WTC11 (cell line): ENCODE data around the gene MINDY4B. TPM values are rescaled to one million over a fixed set of nuclear protein-coding genes. Genes with fewer than 3 reads are reported as not detected.

Experiments used
- ATAC-seq: fragments of 200-7000 bp; cut with Tn5 transposase; 2 replicates; pipeline ENCODE4 v1.10.0; 2021; ENCODE audit warnings: mild to moderate bottlenecking, moderate library complexity
- CTCF ChIA-PET: fragments of 300-600 bp; sonication (Branson Sonifier 250); formaldehyde crosslinking; loops from one replicate; lab custom pipeline; 2021; ENCODE audit warnings: antibody characterized with exemption; lab: Charles Lee
- POLR2A ChIA-PET: fragments of 350-600 bp; sonication (Branson Sonifier 250); formaldehyde crosslinking; loops from one replicate; lab custom pipeline; 2021; ENCODE audit warnings: antibody characterized with exemption; lab: Charles Lee
- DNase-seq: peaks from one replicate; pipeline ENCODE4 v3.0.0; 2021; ENCODE audit warnings: low spot score
- H3K27ac Mint-ChIP-seq: 2 replicates; pipeline ENCODE4 v1.8.0; 2021; ENCODE audit warnings: mixed read lengths
- H3K27me3 Mint-ChIP-seq: 2 replicates; pipeline ENCODE4 v1.8.0; 2021; ENCODE audit warnings: low read depth, mild to moderate bottlenecking, moderate library complexity, mixed read lengths
- H3K36me3 Mint-ChIP-seq: 2 replicates; pipeline ENCODE4 v1.8.0; 2021; ENCODE audit warnings: mixed read lengths
- H3K4me1 Mint-ChIP-seq: 2 replicates; pipeline ENCODE4 v1.8.0; 2022; ENCODE audit warnings: mixed read lengths
- H3K4me3 Mint-ChIP-seq: 2 replicates; pipeline ENCODE4 v1.8.0; 2021; ENCODE audit warnings: mild to moderate bottlenecking, moderate library complexity, mixed read lengths
- H3K9me3 Mint-ChIP-seq: 2 replicates; pipeline ENCODE4 v1.8.0; 2021; ENCODE audit warnings: mixed read lengths
- ATF1 ChIP-seq: sonication (generic); formaldehyde crosslinking; IDR thresholded peaks from 2 replicates; pipeline ENCODE4 v1.8.1; 2023; ENCODE audit warnings: mild to moderate bottlenecking, moderate library complexity, missing genetic modification reagents
- CREM ChIP-seq: sonication (generic); formaldehyde crosslinking; IDR thresholded peaks from 2 replicates; pipeline ENCODE4 v1.8.1; 2022; ENCODE audit warnings: mild to moderate bottlenecking, missing genetic modification reagents, moderate library complexity
- ESRRA ChIP-seq: sonication (generic); formaldehyde crosslinking; IDR thresholded peaks from 2 replicates; pipeline ENCODE4 v1.8.1; 2022; ENCODE audit warnings: mild to moderate bottlenecking, missing genetic modification reagents, borderline replicate concordance
- IRF2 ChIP-seq: sonication (generic); formaldehyde crosslinking; IDR thresholded peaks from 2 replicates; pipeline ENCODE4 v1.8.0; 2022; ENCODE audit warnings: low read depth, missing genetic modification reagents, borderline replicate concordance
- JAZF1 ChIP-seq: fragments of 250-450 bp; sonication (Bioruptor Pico); IDR thresholded peaks from 2 replicates; pipeline ENCODE4 v1.9.0; 2021; ENCODE audit warnings: moderate library complexity, mild to moderate bottlenecking, inconsistent platforms
- MXD4 ChIP-seq: fragments of 250-450 bp; sonication (Bioruptor Pico); IDR thresholded peaks from 2 replicates; pipeline ENCODE4 v1.8.0; 2021; ENCODE audit warnings: mild to moderate bottlenecking, moderate library complexity, borderline replicate concordance
- NFATC4 ChIP-seq: fragments of 250-450 bp; sonication (Bioruptor Pico); IDR thresholded peaks from 2 replicates; pipeline ENCODE4 v1.9.0; 2021; ENCODE audit warnings: mild to moderate bottlenecking
- PRRX2 ChIP-seq: fragments of 250-450 bp; sonication (Bioruptor Pico); IDR thresholded peaks from 2 replicates; pipeline ENCODE4 v1.8.0; 2021; ENCODE audit warnings: mild to moderate bottlenecking
- RELA ChIP-seq: sonication (generic); formaldehyde crosslinking; IDR thresholded peaks from 2 replicates; pipeline ENCODE4 v1.8.1; 2022; ENCODE audit warnings: missing genetic modification reagents, mild to moderate bottlenecking, borderline replicate concordance
- ZNF121 ChIP-seq: sonication (generic); formaldehyde crosslinking; IDR thresholded peaks from 2 replicates; pipeline ENCODE4 v1.8.0; 2023; ENCODE audit warnings: missing genetic modification reagents
- total RNA-seq: library from RNA; stranded (reverse); gene quantifications from 3 replicates; pipeline ENCODE4 v1.2.3, GENCODE V29; 2021
- TF ChIP-seq, protein P1 (sequence below): sonication (generic); formaldehyde crosslinking; IDR thresholded peaks from 2 replicates; pipeline ENCODE4 v1.8.0; 2023; ENCODE audit warnings: missing genetic modification reagents
- TF ChIP-seq, protein P2 (sequence below): sonication (generic); formaldehyde crosslinking; IDR thresholded peaks from 2 replicates; pipeline ENCODE4 v1.8.1; 2023; ENCODE audit warnings: mild to moderate bottlenecking, missing genetic modification reagents, borderline replicate concordance
- TF ChIP-seq, protein P3 (sequence below): sonication (generic); formaldehyde crosslinking; IDR thresholded peaks from 2 replicates; pipeline ENCODE4 v1.8.0; 2022; ENCODE audit warnings: missing genetic modification reagents
- TF ChIP-seq, protein P4 (sequence below): sonication (generic); formaldehyde crosslinking; IDR thresholded peaks from 2 replicates; pipeline ENCODE4 v1.8.0; 2022; ENCODE audit warnings: mild to moderate bottlenecking, missing genetic modification reagents
- TF ChIP-seq, protein P5 (sequence below): sonication (generic); formaldehyde crosslinking; IDR thresholded peaks from 2 replicates; pipeline ENCODE4 v1.8.1; 2023; ENCODE audit warnings: mild to moderate bottlenecking, missing genetic modification reagents, moderate library complexity

The MINDY4B gene
- total RNA-seq, 1 experiment from 2014 or later: not detected

DNA sequence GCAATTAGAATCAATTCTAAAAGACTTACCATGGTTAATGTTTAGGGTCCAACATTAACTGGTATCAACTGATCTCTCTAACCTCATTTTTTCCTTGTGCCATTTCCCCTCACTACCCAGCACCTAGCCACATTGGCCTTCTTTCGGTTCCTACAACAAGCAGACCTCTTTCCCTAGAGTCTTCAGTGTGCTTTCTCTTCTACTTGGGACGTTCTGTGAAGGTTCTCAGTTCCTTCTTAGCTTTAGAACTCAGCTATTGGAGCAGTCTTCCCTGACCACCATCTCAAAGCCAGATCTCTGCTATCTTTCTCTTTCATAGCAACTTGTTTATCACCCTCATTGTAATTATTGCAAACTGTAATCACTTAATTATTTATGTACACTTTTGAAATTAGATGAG is 31.5 kb upstream of the MINDY4B start:
- H3K4me1 Mint-ChIP-seq: no peaks in the 10 kb centered on the region
- peaks cover 5% of the 10 kb centered on the region for H3K9me3 Mint-ChIP-seq
- H3K27ac Mint-ChIP-seq: no peak overlapping the region
- H3K36me3 Mint-ChIP-seq: no peaks in the 10 kb centered on the region
- no peak for ATAC-seq
- POLR2A ChIA-PET: no interaction called here
- CTCF ChIA-PET: no interaction called here
- no peaks in the 10 kb centered on the region; the same call in 1 of the 2 replicates for H3K27me3 Mint-ChIP-seq
- no peak for TF ChIP-seq NFATC4
- no peak for TF ChIP-seq PRRX2 (CRISPR knock-in tag)
- TF ChIP-seq, all 79 proteins: peak for 0
- no peak for DNase-seq
- no peak overlapping the region for H3K4me3 Mint-ChIP-seq

DNA sequence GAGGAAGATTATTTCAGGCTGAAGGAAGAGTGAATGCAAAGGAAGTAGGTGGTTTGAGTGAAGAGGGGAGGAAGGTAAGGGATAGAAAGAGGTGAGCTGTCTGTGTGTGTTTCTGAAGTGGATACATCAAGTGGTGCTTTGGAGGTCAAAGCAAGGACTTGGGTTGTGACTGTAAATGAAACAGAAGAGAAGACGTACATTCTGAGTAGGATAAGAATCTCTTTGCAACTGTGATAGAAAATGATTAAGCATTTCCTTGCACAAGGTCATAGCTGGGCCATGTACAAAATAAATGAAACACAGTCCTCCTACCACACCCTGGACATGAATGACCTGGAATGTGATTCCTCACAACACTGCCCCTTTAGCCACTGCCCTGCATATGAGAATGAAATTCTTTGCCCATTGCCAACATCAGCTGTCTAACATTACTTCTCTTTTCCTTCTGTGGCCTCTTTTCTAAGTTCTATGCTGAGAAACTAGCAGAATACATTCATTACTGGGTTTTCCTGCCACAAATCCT is 28.3 kb upstream of the MINDY4B start:
- DNase-seq (no peak), ATAC-seq (no peak)
- no peak overlapping the region for H3K27ac Mint-ChIP-seq
- peaks cover 5% of the 10 kb centered on the region for H3K9me3 Mint-ChIP-seq
- H3K4me3 Mint-ChIP-seq: no peak overlapping the region
- H3K36me3 Mint-ChIP-seq: no peaks in the 10 kb centered on the region
- H3K4me1 Mint-ChIP-seq: 0 out of 2 replicates have a peak, but pooled peaks cover 3% of the 10 kb centered on the region
- CTCF ChIA-PET: no interaction called here
- POLR2A ChIA-PET: no interaction called here
- no peaks in the 10 kb centered on the region for H3K27me3 Mint-ChIP-seq
- TF ChIP-seq, protein P1, sequence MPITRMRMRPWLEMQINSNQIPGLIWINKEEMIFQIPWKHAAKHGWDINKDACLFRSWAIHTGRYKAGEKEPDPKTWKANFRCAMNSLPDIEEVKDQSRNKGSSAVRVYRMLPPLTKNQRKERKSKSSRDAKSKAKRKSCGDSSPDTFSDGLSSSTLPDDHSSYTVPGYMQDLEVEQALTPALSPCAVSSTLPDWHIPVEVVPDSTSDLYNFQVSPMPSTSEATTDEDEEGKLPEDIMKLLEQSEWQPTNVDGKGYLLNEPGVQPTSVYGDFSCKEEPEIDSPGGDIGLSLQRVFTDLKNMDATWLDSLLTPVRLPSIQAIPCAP (CRISPR knock-in tag): no peak
- no peak for TF ChIP-seq ESRRA (CRISPR knock-in tag)
- TF ChIP-seq, protein P2, sequence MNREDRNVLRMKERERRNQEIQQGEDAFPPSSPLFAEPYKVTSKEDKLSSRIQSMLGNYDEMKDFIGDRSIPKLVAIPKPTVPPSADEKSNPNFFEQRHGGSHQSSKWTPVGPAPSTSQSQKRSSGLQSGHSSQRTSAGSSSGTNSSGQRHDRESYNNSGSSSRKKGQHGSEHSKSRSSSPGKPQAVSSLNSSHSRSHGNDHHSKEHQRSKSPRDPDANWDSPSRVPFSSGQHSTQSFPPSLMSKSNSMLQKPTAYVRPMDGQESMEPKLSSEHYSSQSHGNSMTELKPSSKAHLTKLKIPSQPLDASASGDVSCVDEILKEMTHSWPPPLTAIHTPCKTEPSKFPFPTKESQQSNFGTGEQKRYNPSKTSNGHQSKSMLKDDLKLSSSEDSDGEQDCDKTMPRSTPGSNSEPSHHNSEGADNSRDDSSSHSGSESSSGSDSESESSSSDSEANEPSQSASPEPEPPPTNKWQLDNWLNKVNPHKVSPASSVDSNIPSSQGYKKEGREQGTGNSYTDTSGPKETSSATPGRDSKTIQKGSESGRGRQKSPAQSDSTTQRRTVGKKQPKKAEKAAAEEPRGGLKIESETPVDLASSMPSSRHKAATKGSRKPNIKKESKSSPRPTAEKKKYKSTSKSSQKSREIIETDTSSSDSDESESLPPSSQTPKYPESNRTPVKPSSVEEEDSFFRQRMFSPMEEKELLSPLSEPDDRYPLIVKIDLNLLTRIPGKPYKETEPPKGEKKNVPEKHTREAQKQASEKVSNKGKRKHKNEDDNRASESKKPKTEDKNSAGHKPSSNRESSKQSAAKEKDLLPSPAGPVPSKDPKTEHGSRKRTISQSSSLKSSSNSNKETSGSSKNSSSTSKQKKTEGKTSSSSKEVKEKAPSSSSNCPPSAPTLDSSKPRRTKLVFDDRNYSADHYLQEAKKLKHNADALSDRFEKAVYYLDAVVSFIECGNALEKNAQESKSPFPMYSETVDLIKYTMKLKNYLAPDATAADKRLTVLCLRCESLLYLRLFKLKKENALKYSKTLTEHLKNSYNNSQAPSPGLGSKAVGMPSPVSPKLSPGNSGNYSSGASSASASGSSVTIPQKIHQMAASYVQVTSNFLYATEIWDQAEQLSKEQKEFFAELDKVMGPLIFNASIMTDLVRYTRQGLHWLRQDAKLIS (CRISPR knock-in tag): no peak

DNA sequence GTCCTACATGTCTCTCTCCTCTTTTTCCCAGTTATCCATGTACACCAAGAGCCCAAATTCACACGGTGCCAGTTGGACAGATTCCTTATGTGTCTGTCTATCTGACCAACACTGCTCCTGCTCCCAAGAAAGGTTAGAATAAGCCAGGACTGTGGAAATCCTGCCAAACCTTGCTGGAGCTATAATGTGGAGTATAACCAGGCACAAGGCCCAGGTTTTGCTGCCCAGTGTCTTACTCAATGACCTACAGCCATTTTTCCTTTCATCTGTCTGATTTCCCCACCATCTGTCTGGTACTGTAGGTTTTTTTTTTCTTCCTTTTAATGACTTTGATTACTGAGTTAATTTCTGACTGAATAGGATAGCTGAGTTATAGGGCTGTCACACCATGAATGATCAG is 26.5 kb upstream of the MINDY4B start:
- TF ChIP-seq IRF2 (CRISPR knock-in tag) (no peak), PRRX2 (CRISPR knock-in tag) (no peak), RELA (CRISPR knock-in tag) (no peak), JAZF1 (CRISPR knock-in tag) (no peak), CREM (CRISPR knock-in tag) (no peak), ZNF121 (CRISPR knock-in tag) (no peak), MXD4 (CRISPR knock-in tag) (no peak), ATF1 (CRISPR knock-in tag) (no peak)
- TF ChIP-seq, protein P3, sequence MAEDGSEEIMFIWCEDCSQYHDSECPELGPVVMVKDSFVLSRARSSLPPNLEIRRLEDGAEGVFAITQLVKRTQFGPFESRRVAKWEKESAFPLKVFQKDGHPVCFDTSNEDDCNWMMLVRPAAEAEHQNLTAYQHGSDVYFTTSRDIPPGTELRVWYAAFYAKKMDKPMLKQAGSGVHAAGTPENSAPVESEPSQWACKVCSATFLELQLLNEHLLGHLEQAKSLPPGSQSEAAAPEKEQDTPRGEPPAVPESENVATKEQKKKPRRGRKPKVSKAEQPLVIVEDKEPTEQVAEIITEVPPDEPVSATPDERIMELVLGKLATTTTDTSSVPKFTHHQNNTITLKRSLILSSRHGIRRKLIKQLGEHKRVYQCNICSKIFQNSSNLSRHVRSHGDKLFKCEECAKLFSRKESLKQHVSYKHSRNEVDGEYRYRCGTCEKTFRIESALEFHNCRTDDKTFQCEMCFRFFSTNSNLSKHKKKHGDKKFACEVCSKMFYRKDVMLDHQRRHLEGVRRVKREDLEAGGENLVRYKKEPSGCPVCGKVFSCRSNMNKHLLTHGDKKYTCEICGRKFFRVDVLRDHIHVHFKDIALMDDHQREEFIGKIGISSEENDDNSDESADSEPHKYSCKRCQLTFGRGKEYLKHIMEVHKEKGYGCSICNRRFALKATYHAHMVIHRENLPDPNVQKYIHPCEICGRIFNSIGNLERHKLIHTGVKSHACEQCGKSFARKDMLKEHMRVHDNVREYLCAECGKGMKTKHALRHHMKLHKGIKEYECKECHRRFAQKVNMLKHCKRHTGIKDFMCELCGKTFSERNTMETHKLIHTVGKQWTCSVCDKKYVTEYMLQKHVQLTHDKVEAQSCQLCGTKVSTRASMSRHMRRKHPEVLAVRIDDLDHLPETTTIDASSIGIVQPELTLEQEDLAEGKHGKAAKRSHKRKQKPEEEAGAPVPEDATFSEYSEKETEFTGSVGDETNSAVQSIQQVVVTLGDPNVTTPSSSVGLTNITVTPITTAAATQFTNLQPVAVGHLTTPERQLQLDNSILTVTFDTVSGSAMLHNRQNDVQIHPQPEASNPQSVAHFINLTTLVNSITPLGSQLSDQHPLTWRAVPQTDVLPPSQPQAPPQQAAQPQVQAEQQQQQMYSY: no peak
- TF ChIP-seq, protein P4, sequence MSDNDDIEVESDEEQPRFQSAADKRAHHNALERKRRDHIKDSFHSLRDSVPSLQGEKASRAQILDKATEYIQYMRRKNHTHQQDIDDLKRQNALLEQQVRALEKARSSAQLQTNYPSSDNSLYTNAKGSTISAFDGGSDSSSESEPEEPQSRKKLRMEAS: no peak
- TF ChIP-seq, protein P5, sequence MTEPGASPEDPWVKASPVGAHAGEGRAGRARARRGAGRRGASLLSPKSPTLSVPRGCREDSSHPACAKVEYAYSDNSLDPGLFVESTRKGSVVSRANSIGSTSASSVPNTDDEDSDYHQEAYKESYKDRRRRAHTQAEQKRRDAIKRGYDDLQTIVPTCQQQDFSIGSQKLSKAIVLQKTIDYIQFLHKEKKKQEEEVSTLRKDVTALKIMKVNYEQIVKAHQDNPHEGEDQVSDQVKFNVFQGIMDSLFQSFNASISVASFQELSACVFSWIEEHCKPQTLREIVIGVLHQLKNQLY (CRISPR knock-in tag): no peak
- TF ChIP-seq, all 79 proteins: peak for 0
- no peaks in the 10 kb centered on the region for H3K36me3 Mint-ChIP-seq
- H3K27ac Mint-ChIP-seq: no peak overlapping the region
- DNase-seq (no peak), ATAC-seq (no peak)
- H3K27me3 Mint-ChIP-seq: no peaks in the 10 kb centered on the region
- H3K4me3 Mint-ChIP-seq: no peak overlapping the region
- H3K4me1 Mint-ChIP-seq: 0 out of 2 replicates have a peak, but pooled peaks cover 3% of the 10 kb centered on the region
- ChIA-PET POLR2A (no interaction called here), CTCF (no interaction called here)
- peaks cover 5% of the 10 kb centered on the region for H3K9me3 Mint-ChIP-seq
